HEK293T (cell line): ENCODE data around the gene ENPEP.
A peak's percentile ranks its signal among the peaks of the same experiment; 100 is the strongest.

Experiments used
- CTCF ChIA-PET: fragments of 350-600 bp; formaldehyde crosslinking; extraction: SDS; loops from one replicate; lab custom pipeline; 2021; ENCODE audit warnings: antibody characterized with exemption, inconsistent platforms; lab: Yijun Ruan, JAX
- POLR2A ChIA-PET: fragments of 350-600 bp; formaldehyde crosslinking; extraction: SDS; loops from one replicate; lab custom pipeline; 2020; ENCODE audit warnings: antibody characterized with exemption, inconsistent platforms; lab: Yijun Ruan, JAX
- DNase-seq: peaks from one replicate; pipeline ENCODE4 v3.0.0; 2012; ENCODE audit warnings: mixed read lengths; ENCODE audit errors: extremely low spot score
- ARNT ChIP-seq: fragments of 450-650 bp; IDR thresholded peaks from 2 replicates; pipeline ENCODE4 v1.6.1; 2017; ENCODE audit warnings: mild to moderate bottlenecking
- BHLHE40 ChIP-seq: fragments of 450-650 bp; IDR thresholded peaks from 2 replicates; pipeline ENCODE4 v1.6.1; 2016; ENCODE audit warnings: mild to moderate bottlenecking, moderate library complexity, borderline replicate concordance
- CTBP1 ChIP-seq: fragments of 450-650 bp; IDR thresholded peaks from 2 replicates; pipeline ENCODE4 v1.6.1; 2016; ENCODE audit warnings: borderline replicate concordance
- ELF4 ChIP-seq: fragments of 450-650 bp; IDR thresholded peaks from 2 replicates; pipeline ENCODE4 v1.6.1; 2017; ENCODE audit warnings: antibody characterized with exemption
- FOXA1 ChIP-seq: fragments of 450-650 bp; IDR thresholded peaks from 2 replicates; pipeline ENCODE4 v1.6.1; 2016; ENCODE audit warnings: mild to moderate bottlenecking
- FOXK2 ChIP-seq: fragments of 450-650 bp; IDR thresholded peaks from 2 replicates; pipeline ENCODE4 v1.6.1; 2016; ENCODE audit warnings: mild to moderate bottlenecking
- FOXM1 ChIP-seq: fragments of 450-650 bp; IDR thresholded peaks from 2 replicates; pipeline ENCODE4 v1.6.1; 2017; ENCODE audit warnings: mild to moderate bottlenecking, borderline replicate concordance
- HDGF ChIP-seq: fragments of 450-650 bp; IDR thresholded peaks from 2 replicates; pipeline ENCODE4 v1.6.1; 2017; ENCODE audit warnings: antibody characterized with exemption, borderline replicate concordance
- L3MBTL2 ChIP-seq: fragments of 450-650 bp; conservative IDR thresholded peaks from 2 replicates; pipeline ENCODE4 v1.6.1; 2016; ENCODE audit warnings: mild to moderate bottlenecking
- LEF1 ChIP-seq: fragments of 450-650 bp; IDR thresholded peaks from 2 replicates; pipeline ENCODE4 v1.6.1; 2017; ENCODE audit warnings: mild to moderate bottlenecking, borderline replicate concordance
- NFRKB ChIP-seq: fragments of 450-650 bp; IDR thresholded peaks from 2 replicates; pipeline ENCODE4 v1.6.1; 2016; ENCODE audit warnings: mild to moderate bottlenecking, moderate library complexity
- PKNOX1 ChIP-seq: fragments of 450-650 bp; IDR thresholded peaks from 2 replicates; pipeline ENCODE4 v1.6.1; 2016
- SP1 ChIP-seq: fragments of 450-650 bp; IDR thresholded peaks from 2 replicates; pipeline ENCODE4 v1.6.1; 2017
- SUZ12 ChIP-seq: fragments of 450-650 bp; IDR thresholded peaks from 2 replicates; pipeline ENCODE4 v1.6.1; 2016; ENCODE audit warnings: mild to moderate bottlenecking
- TARDBP ChIP-seq: fragments of 450-650 bp; IDR thresholded peaks from 2 replicates; pipeline ENCODE4 v1.6.1; 2016
- ZNF384 ChIP-seq: fragments of 450-650 bp; IDR thresholded peaks from 2 replicates; pipeline ENCODE4 v1.6.1; 2016

Gene ENPEP

GRCh38 chr4:110514889-110515479 lies 39.0 kb downstream of the ENPEP start:
- DNase-seq = peak; percentile 13
- 0 out of 2 replicates have a peak, but pooled peaks have one; percentile 12 for TF ChIP-seq PKNOX1
- no peak for TF ChIP-seq TARDBP
- TF ChIP-seq BHLHE40 = no peak
- no peak for TF ChIP-seq FOXK2
- TF ChIP-seq L3MBTL2 = no peak
- no peak for TF ChIP-seq ZNF384
- POLR2A ChIA-PET = no interaction called here
- CTCF ChIA-PET = interaction anchor here (0.6 to 1.3 kb wide), 2 partner anchors 466 to 517 kb away, joined by 4 to 8 read pairs; no protein-coding TSS in a partner anchor

GRCh38 chr4:110515676-110516075 lies 39.7 kb downstream of the ENPEP start:
- POLR2A ChIA-PET = no interaction called here
- CTCF ChIA-PET = interaction anchor here (0.7 to 1.9 kb wide), 3 partner anchors 171 to 517 kb away, joined by 3 to 7 read pairs (median 3); no protein-coding TSS in a partner anchor
- TF ChIP-seq LEF1 = no peak
- no peak for TF ChIP-seq ARNT
- no peak for TF ChIP-seq ELF4
- no peak for TF ChIP-seq PKNOX1
- no peak for TF ChIP-seq L3MBTL2
- no peak for TF ChIP-seq TARDBP
- TF ChIP-seq FOXM1 = no peak
- TF ChIP-seq FOXK2 = no peak
- no peak for TF ChIP-seq CTBP1
- no peak for TF ChIP-seq HDGF
- TF ChIP-seq SUZ12 = no peak
- no peak for TF ChIP-seq ZNF384
- no peak for TF ChIP-seq SP1
- TF ChIP-seq NFRKB = no peak
- no peak for TF ChIP-seq FOXA1
- no peak for TF ChIP-seq BHLHE40
- DNase-seq = no peak

GRCh38 chr4:110516106-110516922 lies 40.4 kb downstream of the ENPEP start:
- ChIA-PET POLR2A (no interaction called here), CTCF (interaction anchor here (0.7 to 1.9 kb wide), 4 partner anchors 36 to 517 kb away, joined by 3 to 7 read pairs (median 3); no protein-coding TSS in a partner anchor)
- DNase-seq = peak; percentile 73
- TF ChIP-seq L3MBTL2 = no peak
- TF ChIP-seq FOXM1 = no peak
- no peak for TF ChIP-seq NFRKB
- TF ChIP-seq HDGF = no peak

- DNase-seq = peak; percentile 30
- ChIA-PET CTCF (interaction anchor here (2.7 kb wide), 1 partner anchor 175 kb away, joined by 7 read pairs; no protein-coding TSS in a partner anchor), POLR2A (no interaction called here)
- TF ChIP-seq NFRKB = no peak
- no peak for TF ChIP-seq FOXA1
- TF ChIP-seq HDGF = no peak
- TF ChIP-seq TARDBP = no peak
- TF ChIP-seq ARNT = no peak
- TF ChIP-seq LEF1 = no peak
- TF ChIP-seq ZNF384 = no peak
- no peak for TF ChIP-seq L3MBTL2
- TF ChIP-seq BHLHE40 = no peak
- TF ChIP-seq CTBP1 = no peak
- no peak for TF ChIP-seq PKNOX1
- TF ChIP-seq SUZ12 = no peak
- no peak for TF ChIP-seq FOXK2
- no peak for TF ChIP-seq SP1
- no peak for TF ChIP-seq FOXM1
Measured at GRCh38 chr4:110518889-110519490, 43.0 kb downstream of the ENPEP start.

GRCh38 chr4:110520886-110521285 lies 44.9 kb downstream of the ENPEP start:
- ChIA-PET POLR2A (no interaction called here), CTCF (interaction anchor here (0.7 to 0.8 kb wide), 2 partner anchors 12 to 515 kb away, joined by 3 read pairs; no protein-coding TSS in a partner anchor)
- no peak for DNase-seq
- TF ChIP-seq HDGF (no peak), LEF1 (no peak), ZNF384 (no peak), SUZ12 (no peak), FOXA1 (no peak), ELF4 (no peak), L3MBTL2 (no peak), FOXM1 (no peak), CTBP1 (no peak), ARNT (no peak), SP1 (no peak), PKNOX1 (no peak), BHLHE40 (no peak), FOXK2 (no peak), NFRKB (no peak), TARDBP (no peak)
